Activated CD8-positive, alpha-beta memory T cell treated with anti-CD3 and anti-CD28 coated beads for 48 hours (primary cell): Measurements from ENCODE around the gene GH1.

Experiments used
- DNase-seq, 3 experiments: peaks; one replicate each; pipeline ENCODE4 v3.0.0-alpha.2; 2020; ENCODE audit warnings: low read depth in 2 of 3, low spot score in 2 of 3

The GH1 gene

GRCh38 chr17:63944736-63945499, 26.3 kb upstream of the GH1 start:
- DNase-seq: no peak

- no peak for DNase-seq
Observed at GRCh38 chr17:63943745-63944144, 25.1 kb upstream of the GH1 start.

GRCh38 chr17:63942309-63942985, 23.8 kb upstream of the GH1 start:
- no peak for DNase-seq

DNA sequence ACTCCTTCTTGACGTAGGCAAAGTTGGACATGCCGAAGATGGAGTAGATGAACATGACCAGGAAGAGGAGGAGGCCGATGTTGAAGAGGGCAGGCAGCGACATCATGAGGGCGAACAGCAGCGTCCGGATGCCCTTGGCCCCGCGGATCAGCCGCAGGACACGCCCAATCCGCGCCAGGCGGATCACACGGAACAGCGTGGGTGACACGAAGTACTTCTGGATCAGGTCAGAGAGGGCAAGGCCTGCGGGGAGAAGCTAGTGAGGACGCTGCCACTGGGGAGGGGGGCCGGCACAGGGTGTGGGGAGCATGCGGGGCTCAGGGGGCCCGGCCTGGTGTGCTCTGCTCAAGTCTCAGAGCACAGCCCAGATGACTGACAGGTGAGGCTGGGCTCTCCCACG, 23.1 kb upstream of the GH1 start:
- no peak for DNase-seq

DNA sequence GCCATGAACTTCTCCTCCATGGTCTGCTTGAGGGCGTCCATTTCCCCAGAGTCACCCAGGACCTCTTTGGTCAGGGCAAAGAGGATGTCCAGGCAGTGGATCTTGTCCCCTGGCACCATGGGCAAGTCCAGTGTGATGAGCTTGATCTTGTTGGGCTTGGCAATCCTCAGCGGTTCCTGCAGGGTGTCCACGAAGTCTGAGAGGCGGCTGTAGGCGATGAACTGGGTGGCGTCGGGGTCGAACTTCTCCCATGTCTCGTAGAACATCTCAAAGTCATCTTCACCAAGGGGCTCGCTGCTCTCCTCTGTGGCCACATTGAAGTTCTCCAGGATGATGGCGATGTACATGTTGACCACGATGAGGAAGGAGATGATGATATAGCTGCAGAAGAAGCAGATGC, 22.5 kb upstream of the GH1 start:
- no peak for DNase-seq

DNA sequence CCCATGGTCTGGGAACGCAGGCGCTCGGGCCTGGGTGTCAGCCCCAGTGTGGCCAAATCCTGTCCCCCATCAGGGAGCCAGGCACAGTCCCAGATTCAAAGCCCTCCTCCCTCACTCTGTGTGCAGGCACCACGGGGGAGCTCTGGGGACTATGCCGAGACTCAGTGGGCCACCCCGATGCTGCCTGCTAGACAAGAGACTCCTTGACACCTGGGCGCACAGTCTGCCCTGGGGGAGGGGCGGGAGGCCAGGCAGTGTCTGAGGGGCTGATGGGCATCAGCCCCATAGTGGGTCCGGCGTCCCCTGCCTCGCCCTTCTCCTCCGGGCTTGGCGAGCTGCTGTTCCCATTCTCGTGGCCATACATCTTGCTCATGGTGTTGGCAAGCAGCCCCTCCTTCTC, 21.9 kb upstream of the GH1 start:
- no peak for DNase-seq

DNA sequence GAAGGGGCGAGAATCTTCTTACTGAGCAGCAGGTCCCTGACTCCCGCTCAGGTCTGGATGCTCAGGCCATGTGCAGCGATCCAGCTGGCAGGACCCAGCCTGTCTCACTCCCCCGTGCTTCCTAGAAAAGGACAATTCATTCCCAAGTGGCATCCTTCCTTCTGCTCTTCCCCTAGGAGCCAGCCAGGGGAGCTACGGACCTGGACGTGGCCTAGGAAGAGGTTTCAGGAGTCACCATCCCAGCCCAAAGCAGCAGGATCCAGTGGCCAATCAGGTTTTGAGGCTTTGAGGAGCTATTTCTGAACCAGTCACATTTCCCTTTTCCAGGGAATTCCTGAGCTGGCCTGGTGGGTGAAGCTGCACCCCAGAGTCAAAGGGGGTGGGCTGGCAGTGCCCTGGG, 21.2 kb upstream of the GH1 start:
- no peak for DNase-seq

GRCh38 chr17:63939401-63939800, 20.8 kb upstream of the GH1 start:
- DNase-seq: no peak

DNA sequence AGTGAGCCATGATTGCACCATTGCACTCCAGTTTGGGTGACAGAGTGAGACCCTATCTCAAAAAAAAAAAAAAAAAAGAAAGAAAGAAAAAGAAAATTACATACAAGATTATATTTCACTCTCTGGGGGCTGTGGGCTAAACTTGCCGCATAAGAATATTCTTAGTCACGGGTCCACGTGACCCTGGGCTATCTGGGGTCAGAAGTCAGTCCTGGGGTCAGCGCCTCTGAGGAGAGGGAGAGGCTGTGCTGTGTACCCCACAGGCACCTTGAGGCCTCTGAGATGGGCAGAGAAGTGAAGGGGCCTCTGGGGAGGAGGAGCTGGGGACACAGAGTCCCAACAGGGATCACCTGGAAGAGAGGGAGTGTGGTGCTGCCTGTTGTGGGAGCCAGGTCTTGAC, 19.3 kb upstream of the GH1 start:
- no peak for DNase-seq

DNA sequence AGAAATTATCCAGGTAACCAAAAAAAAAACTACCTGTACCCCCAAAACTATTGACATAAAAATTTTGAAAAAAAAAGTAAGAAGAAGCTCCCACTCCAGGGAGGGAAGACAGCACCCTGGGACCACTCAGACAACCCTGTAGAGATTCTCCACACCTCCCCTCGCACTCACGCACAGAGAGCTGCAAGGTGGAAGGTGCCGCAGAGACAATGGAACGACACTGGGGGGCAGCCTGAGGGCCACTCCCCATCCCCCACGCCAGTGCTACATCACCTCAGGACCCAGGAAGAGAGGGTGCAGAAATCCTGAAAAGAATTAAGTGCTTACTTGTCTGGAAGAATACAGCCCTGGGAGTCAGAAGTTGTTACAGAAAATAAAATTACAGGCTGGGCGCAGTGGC, 18.7 kb upstream of the GH1 start:
- DNase-seq: no peak

DNA sequence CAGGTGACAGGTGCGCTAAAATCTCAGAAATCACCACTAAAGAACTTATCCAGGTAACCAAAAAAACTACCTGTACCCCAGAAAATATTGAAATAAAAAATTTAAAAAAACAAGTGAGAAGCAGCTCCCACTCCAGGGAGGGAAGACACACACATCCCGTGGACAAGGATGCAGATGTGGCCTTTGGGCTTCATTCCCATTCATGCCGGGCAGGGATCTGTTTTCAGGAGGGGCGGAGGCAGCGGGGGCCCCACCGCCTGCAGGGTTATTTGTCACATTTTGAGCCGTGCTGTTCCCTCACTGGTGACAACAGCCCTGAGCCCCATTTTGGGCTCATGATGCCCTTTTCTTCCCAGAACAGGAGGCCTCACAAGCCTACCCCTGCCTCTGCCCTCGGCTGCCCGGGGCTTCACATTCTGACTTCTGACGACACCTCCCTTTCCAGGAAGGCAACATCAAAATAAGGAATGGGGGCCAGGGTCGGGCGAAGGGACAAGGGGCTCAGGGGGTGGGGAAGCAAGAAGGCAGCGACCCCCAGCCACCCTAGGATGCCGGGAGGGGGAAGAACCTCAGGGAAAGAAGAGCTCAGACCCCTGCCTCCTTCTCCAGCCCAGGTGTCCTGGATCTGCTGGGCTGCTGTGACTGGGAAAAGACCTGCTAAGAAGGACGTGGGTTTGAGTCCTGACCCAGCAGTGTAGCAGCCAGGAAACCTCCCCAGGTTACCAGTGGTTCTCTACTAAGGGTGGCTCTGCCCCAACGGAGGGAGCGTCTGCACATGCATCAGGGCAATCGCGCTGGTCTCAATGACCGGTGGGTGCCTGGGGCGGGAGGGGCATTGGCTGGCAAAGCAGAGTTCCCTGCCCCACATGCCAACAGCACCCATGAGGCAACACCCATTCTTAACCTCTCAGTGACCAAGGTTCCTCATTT, 15.8 kb upstream of the GH1 start:
- no peak for DNase-seq

DNA sequence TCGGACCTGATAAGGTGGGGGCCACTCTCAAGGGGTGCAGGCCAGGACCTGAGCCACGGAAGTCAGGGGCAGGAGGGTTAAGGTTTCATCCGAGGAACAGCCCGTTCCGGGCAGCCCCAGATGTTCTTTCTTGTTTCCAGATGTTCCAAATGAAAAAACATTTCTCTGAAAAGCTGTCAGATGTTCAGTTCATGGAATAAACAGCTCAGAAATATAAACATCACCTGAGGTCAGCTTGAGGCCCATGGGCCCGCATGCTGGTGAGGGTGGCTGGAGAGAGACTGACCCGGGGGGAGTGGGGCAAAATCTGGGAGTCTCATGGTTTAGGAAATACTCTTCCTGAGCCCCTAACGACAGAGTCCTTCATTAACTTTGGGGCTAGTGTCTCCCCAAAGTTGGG, 15.0 kb upstream of the GH1 start:
- DNase-seq: no peak

DNA sequence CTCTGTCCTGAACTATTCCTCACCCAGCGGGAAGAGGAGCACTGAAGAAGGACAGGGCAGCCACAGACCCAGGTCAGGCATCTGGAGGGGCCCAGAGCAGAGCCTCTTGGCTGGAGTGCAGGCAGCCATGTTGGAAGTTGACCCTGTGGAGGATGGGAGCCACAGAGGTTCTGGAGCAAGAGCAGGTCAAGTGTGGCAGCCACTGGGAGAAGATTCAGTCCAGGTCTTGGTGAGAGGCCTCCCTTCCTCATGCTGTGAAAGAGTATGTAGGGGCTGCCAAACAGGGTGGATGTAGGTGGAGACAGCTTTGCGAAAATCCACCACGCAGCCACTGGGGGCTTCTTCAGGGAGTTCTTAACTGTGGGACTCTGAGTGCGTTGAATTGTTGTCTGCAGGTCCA, 14.1 kb upstream of the GH1 start:
- no peak for DNase-seq

DNA sequence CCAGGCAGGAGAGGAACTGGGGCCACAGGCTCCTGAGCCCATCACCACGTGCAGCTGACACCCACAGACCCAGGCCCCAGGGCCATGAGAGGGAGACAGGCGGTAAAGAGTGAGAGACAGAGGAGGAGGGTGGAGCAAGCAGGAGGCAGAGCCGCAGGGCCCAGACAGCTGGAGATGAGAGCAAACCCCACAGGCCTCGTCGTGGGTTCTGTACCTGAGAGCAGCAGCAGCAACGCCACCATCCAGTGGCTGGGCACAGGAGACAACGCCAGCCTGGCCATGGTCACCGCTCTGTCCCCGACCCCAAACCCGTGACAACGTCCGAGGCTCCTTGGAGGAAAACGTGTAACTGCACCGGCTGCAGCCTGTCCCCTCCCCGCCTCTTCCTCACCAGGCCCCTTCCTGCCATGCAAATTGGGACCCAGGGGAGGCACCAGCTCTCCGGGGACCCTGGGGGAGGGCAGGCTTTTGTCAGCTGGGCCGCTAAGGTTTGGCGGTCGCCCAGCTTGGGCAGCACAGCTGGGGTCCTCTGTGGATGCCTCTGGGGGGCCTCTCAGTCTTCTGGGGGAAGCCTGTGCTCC, 13.4 kb upstream of the GH1 start, which contains the start of gene CD79B:
Gene CD79B, minus strand, starts transcription at position 351 of the 581 bp plus-strand sequence. Its CDS starts 70 bp downstream, at position 281.
- peak in 1 of 3 experiments; percentile 21 for DNase-seq

GRCh38 chr17:63930951-63931575, 12.4 kb upstream of the GH1 start:
- DNase-seq: no peak

- DNase-seq: no peak
Observed at GRCh38 chr17:63929860-63930766, 11.5 kb upstream of the GH1 start.

DNA sequence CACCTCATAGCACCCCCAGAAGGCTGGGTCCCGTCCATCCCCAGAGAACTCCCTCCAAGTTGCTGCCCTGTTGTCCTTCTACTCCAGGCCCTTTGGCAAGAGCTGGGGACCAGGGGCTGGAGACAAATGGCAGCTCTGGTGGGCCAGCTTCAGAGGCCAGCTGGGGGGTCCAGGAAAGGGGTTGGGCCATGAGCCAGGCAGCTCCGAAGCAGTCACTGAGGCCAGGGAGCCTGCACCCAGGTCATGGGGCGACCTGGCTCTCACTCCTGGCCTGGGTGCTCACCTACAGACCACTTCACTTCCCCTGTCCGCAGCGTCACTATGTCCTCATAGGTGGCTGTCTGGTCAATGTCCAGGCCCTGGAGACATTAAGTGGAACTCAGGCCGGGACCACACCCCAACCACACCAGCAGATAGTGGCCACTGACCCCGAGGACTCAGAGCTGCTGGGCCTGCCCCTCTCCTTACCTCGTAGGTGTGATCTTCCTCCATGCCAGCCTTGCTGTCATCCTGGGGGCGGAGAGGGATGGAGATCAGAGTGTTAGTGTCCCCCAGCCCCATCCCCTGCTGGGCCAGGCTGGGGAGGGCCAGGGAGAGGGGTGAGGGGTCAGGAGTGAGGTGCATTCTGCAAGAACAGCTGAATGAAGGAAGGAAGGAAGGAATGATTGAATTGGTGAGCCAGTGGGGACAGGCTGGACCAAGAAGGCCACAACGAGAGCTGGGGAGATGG, 10.5 kb upstream of the GH1 start:
- no peak for DNase-seq

DNA sequence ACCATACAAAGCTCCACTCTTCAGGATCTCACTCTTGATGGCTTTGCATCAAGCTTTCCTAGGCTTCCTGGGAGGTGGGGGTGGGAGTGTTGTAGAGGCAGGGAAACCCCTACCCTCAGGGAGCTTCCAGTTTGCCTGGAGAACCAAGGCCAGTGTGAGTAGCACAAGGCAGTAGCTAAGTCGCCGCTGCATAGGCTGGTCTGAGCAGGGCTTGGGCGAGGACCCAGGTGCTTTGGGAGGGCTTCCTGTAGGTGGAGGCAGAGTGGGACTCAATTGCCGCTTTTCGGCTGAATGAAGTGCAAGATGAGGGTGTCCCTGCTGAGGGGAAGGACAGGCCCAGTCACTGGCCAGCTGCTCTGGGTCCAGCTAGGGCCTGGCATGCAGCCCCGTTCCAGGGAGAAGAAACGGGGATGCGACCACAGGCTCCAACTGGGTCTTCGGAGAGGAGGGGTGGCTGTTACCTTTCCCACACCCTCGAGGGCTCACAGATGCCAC, 9.6 kb upstream of the GH1 start:
- no peak for DNase-seq
